ENCODE measurements around the gene CATSPER3.
A peak's percentile ranks its signal among the peaks of the same experiment; 100 is the strongest.

CATSPER3 gene

DNA sequence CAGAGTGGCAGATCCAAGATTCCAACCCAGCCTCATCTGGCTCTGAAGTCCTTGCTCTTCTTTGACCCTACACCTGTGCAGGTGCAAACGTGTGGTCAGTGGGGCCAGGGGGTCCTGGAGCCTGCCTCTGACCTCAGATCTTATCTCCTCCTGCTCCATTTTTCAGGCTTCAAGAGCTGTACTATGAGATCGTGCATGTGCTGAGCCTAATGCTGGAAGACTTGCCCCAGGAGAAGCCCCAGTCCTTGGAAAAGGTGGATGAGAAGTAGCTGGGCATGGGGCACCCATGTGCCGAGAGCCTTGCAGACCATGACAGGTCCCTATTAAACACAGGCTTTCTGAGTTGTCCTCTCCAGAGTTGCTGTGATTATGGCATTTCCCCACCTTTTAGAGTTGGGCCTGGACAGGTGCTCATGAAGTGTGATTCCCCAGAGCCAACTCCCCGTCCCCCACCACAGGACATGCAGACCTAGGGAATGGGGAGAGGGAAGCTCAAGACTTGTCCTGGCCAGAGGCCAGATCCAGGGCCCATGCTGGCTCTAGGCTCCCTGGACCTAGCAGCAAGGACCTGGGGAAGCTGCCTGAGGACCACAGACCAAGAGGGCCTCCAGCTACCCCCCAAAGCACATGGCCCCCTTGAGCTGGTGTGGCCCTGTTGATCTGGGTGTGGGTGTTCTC lies 43.8 kb downstream of the CATSPER3 start:
- no peak for DNase-seq (ENCODE audit: low read depth)

DNA sequence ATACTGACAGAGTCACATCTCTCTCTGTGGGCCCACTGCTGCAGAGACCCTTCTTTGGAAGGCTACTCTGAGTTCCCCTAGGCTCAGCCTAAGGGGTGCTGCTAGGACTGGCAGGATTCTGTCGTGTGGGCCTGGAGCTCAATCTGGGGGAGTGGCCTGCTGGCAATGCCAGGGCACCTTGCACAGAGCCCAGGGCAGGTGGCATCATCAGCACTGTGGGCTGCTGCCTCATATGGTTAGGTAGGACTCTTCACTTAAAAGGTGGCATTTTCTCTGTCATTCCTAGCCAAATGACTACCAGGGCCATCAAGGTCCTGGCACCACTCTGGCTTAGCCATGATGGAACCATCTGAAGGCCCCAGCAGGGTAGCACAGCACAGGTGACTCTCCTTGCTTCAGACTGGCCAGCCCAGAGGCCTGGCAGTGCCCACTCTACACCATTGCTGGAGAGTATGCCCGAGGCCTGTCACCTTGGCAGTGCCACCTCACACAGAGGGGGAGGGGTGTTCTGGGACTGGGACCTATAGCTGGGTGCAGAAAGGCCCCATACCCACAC lies 44.4 kb downstream of the CATSPER3 start:
- no peak for DNase-seq (ENCODE audit: low read depth)

DNA sequence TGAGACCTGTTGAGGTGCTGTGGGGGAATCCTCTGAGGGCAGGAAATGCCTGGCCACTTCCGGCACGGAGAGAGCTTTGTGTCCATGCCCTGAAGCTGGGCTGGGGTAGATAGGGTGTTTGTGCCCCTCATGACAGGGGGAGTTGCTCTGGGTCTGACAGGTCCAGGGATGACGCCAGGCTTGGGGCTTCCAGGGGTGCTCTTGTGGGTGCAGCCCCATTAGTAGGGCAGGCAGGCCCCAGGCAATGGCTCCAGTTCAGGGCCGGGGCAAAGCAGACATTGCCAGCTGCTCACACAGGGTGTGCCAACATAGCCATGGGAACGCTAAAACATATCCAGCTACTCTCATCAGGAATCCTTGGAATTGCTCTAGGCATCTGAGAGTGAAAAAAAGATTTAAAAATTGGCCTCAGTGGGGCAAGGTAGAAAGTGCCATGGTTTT lies 45.3 kb downstream of the CATSPER3 start:
- no peak for DNase-seq (ENCODE audit: low read depth)

DNA sequence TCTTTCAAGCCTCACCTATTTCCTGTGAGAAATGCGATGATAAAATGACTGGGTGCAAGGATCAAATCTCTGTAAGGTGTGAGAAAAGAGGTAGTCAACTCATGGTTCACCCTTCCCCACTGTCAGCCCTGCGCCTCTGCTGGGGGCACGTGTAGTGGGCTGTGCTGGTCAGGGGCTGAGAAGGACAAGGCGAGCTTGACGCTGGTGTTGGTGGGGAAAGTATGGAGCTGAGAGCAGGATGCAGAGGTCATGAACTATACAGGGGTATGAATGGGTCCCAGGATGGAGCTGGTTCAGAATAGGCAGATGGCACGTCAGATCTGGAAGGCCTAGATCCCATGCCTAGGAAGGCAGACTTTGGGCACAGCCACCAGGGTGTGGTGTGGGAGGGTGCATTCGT lies 45.7 kb downstream of the CATSPER3 start:
- DNase-seq (ENCODE audit: low read depth) = no peak

DNA sequence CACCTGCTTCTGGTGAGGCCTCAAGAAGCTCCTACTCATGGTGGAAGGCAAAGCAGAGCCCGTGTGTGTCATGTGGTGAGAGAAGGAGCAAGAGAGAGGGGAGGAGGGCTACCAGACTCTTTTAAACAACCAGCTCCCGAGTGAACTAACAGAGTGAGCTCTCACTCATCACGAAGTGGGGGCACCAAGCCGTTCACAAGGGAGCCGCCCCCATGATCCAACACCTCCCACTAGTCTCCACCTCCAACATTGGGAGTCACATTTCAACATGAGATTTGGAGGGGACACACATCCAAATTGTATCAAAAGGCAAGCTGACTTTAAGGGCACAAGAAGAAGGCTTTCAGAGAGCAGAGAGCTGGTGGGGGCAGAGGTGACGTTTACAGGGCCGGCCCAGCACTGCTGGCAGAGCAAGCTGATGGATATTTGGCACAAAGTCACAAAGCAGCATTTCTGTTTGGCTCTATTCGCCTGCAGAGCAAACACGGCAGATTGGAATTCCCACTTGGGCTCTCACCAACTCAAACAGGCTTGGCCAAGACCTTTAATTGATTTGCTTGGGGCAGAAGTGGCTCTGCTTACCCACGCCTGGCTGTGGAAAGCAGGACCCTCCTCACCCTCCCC lies 46.4 kb downstream of the CATSPER3 start:
- peak; percentile 21 for DNase-seq (ENCODE audit: low read depth)

DNA sequence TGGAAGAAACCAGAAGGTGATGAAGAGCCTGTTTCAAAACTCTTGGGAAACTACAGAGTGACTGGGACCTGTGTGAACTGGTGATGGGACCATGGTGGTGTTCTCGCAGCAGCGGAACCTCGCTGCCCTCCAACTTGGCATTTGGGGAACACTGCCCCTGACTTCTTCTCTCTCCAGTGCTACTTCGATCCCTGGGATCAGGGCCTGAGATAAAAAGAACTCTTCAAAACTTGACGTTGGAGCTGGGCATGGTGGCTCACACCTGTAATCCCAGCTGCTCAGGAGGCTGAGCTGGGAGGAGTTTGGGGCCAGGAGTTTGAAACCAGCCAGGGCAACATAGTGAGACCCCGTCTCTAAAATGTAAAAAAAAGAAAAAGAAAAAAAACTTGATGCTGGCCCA lies 48.2 kb downstream of the CATSPER3 start:
- no peak for DNase-seq (ENCODE audit: low read depth)

DNA sequence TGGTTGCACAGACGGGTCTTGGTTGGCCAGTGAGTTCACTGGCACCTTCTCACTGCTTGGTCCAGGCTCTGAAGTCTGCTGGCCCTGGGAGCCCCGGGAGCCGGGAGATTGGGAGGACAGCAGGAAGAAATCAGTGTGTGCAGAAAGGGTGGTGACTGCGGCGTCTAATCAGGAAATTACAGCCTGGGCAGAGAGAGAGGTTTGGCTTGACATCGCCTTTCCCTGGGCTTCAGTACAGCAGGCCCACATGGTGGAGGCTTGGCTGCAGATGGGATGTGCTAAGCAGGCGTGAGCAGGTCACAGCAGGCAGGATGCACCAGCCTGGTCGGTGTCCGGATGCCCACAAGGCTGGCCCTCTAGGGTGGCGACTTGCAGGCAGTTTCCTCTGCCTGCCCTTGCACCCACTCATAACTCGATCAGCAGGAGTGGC lies 49.2 kb downstream of the CATSPER3 start:
- no peak for DNase-seq (ENCODE audit: low read depth)

DNA sequence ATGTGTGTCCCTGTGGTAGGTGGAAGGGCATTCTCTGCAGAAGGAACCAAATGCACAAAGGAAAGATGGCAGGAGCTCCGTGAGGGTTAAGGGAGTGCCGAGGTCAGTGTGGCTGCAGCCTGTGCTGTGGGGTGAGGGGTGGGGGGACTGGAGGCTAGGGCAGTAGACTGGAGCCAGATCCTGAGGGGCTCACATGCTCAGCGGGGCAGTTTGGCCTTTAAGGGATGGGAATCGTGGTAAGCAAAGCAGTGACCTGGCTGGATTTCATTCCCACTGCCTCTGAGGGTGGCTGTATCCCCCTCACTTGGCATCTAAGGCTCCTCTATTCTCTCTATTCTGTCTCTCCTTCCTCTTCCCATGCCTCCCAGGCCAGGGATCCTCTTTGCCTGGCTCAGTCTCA lies 50.8 kb downstream of the CATSPER3 start:
- no peak for DNase-seq (ENCODE audit: low read depth)

DNA sequence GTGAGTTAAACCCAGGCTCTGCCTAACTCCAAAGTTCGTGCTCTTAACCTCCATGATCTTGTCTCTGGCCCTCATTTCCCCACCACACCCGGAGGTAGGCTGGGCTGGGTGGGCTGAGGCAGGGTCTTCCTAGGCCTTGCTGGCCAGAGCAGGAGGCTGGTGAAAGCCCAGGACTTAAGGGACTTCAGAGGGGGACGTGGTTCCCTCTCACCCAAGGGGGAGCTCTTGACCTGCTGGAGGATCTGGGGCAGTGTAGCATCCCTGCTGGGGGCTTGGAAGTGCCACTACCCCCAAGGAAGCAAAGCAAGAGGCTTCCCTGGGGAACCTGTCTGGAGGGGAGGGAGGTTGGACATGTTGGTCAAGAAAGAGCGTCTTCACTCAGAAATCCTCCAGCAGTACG lies 51.6 kb downstream of the CATSPER3 start:
- no peak for DNase-seq (ENCODE audit: low read depth)

DNA sequence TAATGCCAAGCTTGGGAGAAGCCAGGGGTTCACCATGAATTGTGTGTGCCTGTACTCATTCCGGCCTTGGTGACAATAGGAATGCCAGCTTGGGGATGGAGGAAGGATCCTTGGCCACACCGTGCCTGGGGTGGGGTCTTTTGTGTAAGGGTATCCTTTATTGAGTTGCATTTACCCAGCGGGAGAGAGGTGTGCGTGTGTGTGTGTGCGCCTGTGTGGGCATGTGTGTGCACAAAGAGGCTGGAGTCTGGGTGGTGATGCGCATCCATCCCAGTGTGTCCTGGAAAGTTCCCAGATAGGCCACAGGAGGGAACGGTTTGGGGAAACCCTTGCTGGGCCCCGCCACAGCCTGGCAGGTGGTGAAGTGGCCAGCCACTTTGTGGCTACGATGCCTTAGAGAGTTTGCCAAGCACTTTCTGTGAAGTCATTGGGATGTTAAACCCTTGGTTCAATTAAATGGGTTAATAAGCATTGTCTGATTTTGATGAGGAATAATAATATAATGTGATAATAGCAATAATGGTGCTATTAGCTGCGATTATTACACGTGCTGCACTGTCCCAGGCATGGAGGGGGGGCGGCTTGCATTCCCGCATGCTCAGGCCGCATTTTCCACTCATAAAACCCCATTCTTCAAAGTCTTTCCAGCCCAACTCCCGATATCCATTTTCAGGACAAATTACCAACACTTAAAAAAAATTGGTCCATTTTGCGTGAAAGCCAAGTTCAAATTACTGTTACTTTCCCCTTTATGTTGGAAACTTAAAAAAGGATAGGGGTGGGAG lies 52.6 kb downstream of the CATSPER3 start:
- DNase-seq (ENCODE audit: low read depth) = no peak

DNA sequence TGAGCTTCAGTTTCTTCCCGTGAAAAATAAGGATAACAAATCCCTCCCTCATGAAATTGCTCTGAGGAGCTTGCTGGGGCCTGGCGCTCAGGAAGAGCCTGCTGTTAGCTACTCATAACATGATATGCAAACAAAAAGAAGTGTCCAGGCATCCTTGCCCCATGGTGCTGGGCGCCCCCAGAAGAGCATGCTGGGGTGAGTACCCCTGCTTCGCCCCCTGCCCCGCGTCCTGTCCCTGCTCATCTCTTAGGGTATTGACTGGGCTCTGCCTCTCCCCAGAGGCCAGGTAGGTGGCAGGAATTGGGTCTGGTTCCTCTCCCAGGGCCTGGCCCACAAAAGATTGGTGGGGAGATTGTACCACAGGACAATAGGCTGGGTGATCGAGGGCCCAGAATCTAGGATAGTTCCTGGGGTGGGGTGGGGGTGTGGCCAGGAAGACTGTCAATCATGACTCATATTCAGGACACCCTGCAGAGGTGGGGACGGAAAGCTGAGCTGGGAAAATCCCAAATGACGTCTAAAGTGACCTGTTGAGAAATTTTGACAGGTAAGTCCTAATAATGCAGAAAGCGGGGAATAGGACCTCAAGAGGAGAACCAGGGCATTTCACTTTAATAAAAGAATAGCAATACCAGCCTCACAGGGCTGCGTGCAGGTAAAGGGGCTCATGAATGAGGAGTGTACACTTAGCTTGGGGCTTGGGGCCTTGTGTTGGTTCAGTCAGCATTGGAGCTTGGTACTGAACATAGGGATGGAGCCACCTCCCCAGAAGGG lies 57.4 kb downstream of the CATSPER3 start:
- DNase-seq (ENCODE audit: low read depth) = no peak

DNA sequence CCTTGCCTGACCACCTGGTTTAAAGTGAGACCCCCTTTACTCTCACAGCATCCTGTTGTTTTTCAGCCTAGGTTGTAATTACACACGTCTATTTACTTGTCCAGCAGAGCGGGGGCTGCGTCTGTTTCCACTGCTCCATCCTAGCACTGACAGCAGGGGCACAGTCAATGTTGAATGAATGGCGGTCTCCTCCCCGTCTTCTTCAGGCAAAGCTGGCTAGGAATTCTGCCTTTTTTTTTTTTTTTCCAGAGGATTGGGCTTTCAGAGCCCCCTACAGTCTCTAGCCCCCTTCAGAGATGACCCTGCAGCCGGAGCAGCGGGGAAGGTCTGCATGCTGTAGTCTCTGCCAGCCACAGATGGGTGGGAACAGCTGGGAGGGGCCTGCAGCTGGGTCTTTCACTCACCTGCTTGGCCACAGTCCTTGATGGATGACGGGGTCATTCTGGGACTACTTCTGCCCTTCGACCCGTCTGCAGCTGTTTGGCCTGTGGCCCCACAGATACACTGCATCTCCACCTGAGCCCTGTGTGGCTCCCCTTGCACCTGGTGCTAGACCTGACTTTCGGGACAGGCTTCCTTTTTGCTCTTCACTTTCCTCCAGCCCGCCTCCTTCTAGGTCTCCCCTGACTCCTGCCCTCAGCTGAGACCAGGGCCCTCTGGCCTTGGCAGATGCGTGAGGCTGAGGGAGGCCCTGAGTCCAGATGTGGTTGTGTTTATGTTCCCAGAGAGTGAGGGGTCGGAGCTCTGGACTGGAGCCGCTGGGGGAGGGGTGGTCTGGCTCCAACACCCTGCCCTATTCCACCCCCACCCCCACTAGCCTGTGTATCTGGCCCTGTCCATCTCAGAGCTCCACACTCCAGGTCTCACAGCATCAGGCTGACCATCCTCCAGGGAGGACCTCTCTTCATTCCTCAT lies 58.3 kb downstream of the CATSPER3 start:
- no peak for DNase-seq (ENCODE audit: low read depth)

DNA sequence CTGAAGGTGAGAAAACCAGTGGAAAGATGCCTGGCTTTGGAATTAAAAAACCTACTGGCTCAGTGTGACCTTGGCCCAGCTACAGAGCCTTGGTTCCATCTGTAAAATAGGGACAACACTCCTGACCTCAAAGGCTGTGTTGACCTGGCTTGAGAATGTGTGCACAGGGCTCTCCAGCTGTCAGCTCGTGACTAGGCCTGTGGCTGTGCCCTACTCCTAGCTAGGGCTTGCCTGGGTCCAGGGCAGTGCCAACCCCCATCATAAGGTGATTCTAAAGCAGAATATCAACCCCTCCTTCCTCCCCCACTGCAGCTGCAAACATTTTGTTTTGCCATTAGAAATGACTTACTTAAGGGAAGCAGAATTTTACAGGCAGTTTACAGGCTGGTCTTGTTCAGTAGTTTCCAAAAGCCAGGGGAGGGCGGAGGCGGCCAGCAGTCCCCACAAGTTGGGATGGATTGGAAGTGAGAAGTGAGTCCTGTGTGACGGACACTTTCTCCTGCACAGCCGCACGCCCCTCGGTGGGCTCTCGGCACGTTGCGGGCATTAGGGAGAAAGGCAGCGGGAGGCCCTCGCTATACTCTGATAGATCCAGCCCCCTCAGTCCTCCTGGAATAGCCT lies 59.0 kb downstream of the CATSPER3 start:
- DNase-seq (ENCODE audit: low read depth) = no peak

DNA sequence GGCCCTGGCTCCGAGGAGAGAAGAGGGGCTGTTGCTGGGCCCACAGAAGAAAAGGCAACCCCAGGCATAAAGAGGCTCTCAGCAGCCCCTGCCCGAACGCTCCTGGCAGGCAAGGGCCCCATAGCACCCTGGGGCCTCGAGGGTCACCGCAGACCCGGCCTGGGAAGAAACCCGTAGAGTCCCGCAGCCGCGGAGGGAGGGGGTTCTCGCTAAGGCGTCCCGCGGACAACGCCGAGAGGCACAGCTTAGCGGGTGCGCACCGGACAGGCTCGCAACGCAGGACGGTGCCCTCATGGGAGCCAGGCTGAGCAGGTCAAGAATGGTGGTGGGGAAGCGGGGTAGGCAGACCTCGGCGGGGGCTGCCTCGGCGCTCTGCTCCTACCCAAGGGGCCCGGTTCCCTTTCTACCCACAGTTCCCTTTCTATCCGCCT lies 59.6 kb downstream of the CATSPER3 start:
- no peak for DNase-seq (ENCODE audit: low read depth)

DNA sequence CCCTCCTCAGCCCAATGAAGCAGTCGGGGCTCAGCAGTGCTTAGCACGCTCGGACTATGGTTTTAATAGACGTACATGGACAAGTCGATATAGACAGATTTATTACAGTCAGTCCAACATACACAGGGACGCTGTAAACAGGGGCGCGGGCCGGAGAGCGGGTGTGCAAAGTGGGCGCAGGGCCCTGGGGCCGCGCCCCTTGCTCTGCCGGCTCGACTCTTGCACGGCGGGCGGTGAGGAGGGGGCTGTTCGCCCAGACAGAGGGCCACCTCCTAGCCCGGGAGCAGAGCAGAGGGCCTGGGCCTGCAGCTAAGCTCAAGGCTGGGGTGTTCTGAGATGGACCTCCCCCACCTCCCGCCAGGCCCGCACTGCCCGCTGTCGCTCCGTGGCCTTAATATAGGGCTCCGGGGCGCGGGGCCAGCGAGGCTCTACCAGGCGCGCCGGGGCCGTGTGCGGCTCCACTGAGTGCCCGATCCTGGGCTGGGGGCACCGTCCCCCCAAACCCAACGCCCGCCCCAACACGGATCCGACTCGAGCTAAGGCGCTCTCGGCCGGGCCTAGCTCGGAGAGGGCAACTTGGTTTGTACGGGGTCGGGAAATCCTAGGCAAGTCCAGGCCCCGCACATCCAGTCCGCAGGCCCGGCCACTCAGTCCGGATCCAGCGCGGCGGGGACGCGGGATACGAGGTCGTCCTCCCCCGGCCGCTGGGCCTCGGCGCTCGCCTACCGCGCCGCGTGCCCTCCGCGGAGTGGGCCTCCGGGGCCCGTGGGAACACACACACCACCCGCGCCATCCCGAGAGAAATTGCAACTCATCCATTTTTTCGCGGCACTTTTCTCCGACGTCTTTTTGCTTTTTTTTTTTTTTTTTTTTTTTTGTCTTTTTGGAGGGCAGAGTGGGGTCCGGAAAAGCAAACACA lies 60.2 kb downstream of the CATSPER3 start:
- DNase-seq (ENCODE audit: low read depth) = no peak

DNA sequence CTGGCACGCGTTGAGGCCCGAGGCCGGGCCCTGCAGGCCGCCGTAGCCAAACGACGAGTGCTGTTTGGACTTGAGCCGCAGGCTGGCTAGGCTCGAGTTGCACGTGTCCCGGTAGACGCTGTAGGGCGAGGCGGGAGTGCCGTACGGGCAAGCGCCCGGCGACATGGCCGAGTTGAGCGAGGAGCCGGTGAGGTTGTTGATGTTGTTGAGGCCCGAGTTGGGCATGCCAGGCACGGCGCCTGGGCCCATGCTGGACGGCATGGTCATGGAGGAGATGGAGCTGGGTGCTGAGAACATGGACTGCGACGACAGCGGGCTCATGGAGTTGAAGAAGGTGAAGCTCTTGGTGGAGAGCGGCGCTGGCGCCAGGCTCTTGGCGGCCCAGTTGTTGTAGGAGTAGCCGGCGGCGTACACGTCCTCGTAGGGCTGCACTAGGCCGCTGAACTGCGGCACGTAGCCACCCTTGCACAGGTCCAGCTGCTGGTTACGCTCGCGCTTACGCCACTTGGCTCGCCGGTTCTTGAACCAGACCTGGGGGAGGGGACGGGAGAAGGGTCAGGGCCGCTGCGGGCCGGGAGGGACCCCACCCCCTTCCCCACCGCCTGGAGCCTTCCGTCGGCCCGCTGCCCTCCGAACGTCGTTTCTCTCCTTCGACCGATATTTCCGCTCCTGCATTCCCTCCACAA lies 61.2 kb downstream of the CATSPER3 start:
- DNase-seq (ENCODE audit: low read depth) = no peak

DNA sequence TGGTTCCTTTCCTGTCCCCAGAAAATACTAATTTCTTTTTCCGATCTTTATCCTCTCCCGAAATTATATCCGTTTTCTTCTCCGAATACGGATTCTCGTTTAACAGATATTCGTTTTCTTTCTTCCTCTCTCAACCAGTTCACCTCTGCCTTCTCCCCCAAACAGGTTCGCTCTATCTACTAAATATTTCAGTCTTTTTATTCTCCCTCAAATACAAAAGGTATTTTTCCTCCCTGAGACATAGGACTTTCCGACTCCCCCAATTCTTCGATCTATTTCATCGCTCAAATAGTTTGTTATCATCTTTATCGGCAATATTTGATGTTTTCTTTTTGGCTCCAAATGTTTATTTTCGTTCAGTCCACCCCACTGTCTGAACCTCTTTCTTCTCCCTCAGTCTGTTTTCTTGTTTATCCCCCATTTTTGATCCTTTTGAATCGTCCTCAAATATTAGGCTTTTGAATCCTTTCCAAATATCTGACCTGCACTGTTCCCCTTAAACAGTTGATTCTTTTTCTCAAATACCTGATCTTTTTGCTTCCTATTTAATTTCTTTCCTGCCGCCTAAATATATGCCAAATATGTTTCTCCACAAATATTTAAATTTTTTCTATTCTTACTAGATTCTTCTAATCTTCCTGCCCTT lies 61.9 kb downstream of the CATSPER3 start:
- no peak for DNase-seq (ENCODE audit: low read depth)

Measured in fibroblast of the conjunctiva (primary cell).